ENCODE data around the gene ME1.

The ME1 gene

DNA sequence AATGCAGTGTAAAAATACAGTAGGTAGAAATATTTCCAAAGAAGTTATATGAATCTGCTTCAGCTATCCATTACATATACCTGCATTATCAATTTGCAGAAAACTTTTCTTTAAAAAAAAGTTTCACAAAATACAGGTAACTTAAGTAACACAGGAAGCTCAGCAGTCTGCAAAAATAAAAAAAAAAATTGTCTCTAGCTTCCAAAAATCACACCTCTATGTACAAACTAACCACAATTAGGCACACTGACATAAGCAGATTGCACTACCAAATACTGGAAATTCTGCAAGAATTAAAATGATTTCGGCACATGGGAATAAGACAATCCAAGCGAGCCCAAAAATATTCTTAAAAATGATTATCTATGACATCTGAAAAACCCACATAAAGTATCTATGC, 41.2 kb downstream of the ME1 start:
- H3K9me3 ChIP-seq (ENCODE audit: control insufficient read depth, insufficient read depth, low read depth, low read length) = no peaks in the 10 kb centered on the region
- CTCF ChIA-PET = interaction anchor here (0.7 to 1.4 kb wide), 2 partner anchors 147 to 486 kb away, joined by 3 read pairs; no protein-coding TSS in a partner anchor
- no peaks in the 10 kb centered on the region for H3K4me1 ChIP-seq (ENCODE audit: control insufficient read depth, insufficient read depth, low read length)
- TF ChIP-seq MZF1 (tag by site-specific recombination; IDR thresholded peaks at IDR 0.05; ENCODE audit: borderline replicate concordance) (no peak), ZNF561 (tag by site-specific recombination; IDR thresholded peaks at IDR 0.05; ENCODE audit: borderline replicate concordance) (no peak), SP2 (tag by site-specific recombination; IDR thresholded peaks at IDR 0.05) (no peak), ZSCAN16 (tag by site-specific recombination; IDR thresholded peaks at IDR 0.05) (no peak), ZNF660 (tag by site-specific recombination; IDR thresholded peaks at IDR 0.05) (no peak), ZNF747 (tag by site-specific recombination; IDR thresholded peaks at IDR 0.05) (no peak), KLF8 (tag by site-specific recombination; IDR thresholded peaks at IDR 0.05) (no peak), ZNF221 (tag by site-specific recombination; IDR thresholded peaks at IDR 0.05; ENCODE audit: borderline replicate concordance) (no peak), ZNF596 (tag by site-specific recombination; IDR thresholded peaks at IDR 0.05) (no peak), ZNF560 (tag by site-specific recombination; IDR thresholded peaks at IDR 0.05; ENCODE audit: borderline replicate concordance) (no peak), GLI2 (tag by site-specific recombination; IDR thresholded peaks at IDR 0.05; ENCODE audit: borderline replicate concordance, low read depth) (no peak), ZNF776 (tag by site-specific recombination; IDR thresholded peaks at IDR 0.05; ENCODE audit: borderline replicate concordance) (no peak), ZNF600 (tag by site-specific recombination; IDR thresholded peaks at IDR 0.05) (no peak), ZBTB8A (tag by site-specific recombination; IDR thresholded peaks at IDR 0.05) (no peak), YY1 (tag by site-specific recombination; IDR thresholded peaks at IDR 0.05) (no peak)
- TF ChIP-seq, protein P1, sequence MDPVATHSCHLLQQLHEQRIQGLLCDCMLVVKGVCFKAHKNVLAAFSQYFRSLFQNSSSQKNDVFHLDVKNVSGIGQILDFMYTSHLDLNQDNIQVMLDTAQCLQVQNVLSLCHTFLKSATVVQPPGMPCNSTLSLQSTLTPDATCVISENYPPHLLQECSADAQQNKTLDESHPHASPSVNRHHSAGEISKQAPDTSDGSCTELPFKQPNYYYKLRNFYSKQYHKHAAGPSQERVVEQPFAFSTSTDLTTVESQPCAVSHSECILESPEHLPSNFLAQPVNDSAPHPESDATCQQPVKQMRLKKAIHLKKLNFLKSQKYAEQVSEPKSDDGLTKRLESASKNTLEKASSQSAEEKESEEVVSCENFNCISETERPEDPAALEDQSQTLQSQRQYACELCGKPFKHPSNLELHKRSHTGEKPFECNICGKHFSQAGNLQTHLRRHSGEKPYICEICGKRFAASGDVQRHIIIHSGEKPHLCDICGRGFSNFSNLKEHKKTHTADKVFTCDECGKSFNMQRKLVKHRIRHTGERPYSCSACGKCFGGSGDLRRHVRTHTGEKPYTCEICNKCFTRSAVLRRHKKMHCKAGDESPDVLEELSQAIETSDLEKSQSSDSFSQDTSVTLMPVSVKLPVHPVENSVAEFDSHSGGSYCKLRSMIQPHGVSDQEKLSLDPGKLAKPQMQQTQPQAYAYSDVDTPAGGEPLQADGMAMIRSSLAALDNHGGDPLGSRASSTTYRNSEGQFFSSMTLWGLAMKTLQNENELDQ (tag by site-specific recombination; IDR thresholded peaks at IDR 0.05; ENCODE audit: low read depth) = no peak
- TF ChIP-seq, protein P2, sequence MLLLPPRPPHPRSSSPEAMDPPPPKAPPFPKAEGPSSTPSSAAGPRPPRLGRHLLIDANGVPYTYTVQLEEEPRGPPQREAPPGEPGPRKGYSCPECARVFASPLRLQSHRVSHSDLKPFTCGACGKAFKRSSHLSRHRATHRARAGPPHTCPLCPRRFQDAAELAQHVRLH (tag by site-specific recombination; IDR thresholded peaks at IDR 0.05) = no peak
- TF ChIP-seq, protein P3, sequence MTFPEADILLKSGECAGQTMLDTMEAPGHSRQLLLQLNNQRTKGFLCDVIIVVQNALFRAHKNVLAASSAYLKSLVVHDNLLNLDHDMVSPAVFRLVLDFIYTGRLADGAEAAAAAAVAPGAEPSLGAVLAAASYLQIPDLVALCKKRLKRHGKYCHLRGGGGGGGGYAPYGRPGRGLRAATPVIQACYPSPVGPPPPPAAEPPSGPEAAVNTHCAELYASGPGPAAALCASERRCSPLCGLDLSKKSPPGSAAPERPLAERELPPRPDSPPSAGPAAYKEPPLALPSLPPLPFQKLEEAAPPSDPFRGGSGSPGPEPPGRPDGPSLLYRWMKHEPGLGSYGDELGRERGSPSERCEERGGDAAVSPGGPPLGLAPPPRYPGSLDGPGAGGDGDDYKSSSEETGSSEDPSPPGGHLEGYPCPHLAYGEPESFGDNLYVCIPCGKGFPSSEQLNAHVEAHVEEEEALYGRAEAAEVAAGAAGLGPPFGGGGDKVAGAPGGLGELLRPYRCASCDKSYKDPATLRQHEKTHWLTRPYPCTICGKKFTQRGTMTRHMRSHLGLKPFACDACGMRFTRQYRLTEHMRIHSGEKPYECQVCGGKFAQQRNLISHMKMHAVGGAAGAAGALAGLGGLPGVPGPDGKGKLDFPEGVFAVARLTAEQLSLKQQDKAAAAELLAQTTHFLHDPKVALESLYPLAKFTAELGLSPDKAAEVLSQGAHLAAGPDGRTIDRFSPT (tag by site-specific recombination; IDR thresholded peaks at IDR 0.05) = no peak
- TF ChIP-seq, protein P4, sequence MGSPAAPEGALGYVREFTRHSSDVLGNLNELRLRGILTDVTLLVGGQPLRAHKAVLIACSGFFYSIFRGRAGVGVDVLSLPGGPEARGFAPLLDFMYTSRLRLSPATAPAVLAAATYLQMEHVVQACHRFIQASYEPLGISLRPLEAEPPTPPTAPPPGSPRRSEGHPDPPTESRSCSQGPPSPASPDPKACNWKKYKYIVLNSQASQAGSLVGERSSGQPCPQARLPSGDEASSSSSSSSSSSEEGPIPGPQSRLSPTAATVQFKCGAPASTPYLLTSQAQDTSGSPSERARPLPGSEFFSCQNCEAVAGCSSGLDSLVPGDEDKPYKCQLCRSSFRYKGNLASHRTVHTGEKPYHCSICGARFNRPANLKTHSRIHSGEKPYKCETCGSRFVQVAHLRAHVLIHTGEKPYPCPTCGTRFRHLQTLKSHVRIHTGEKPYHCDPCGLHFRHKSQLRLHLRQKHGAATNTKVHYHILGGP (tag by site-specific recombination; IDR thresholded peaks at IDR 0.05) = no peak
- TF ChIP-seq, protein P5, sequence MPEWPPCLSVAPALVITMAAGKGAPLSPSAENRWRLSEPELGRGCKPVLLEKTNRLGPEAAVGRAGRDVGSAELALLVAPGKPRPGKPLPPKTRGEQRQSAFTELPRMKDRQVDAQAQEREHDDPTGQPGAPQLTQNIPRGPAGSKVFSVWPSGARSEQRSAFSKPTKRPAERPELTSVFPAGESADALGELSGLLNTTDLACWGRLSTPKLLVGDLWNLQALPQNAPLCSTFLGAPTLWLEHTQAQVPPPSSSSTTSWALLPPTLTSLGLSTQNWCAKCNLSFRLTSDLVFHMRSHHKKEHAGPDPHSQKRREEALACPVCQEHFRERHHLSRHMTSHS (tag by site-specific recombination; IDR thresholded peaks at IDR 0.05) = no peak
- H3K4me3 ChIP-seq (ENCODE audit: low read depth, low read length) = no peak overlapping the region
- H3K27ac ChIP-seq (ENCODE audit: extremely low read depth, low read depth, low read length) = no peak overlapping the region
- POLR2A ChIA-PET = no interaction called here
- peaks cover 0 to 11% of the 10 kb centered on the region in 2 experiments; a peak in 1 of 3 replicates for H3K36me3 ChIP-seq (ENCODE audit: control insufficient read depth in 2 of 2, insufficient read depth in 1 of 2, low read length in 2 of 2)
